ENCODE data around the gene ADNP.
"Not testable (repeated sequence)": the region's sequence is repeated elsewhere in the genome, so short reads cannot be mapped to it uniquely, and the experiment has no call there.

The ADNP gene

GRCh38 chr20:50900261-50900660, 31.0 kb downstream of the ADNP start:
- DNase-seq: no peak

GRCh38 chr20:50898475-50898874, 32.8 kb downstream of the ADNP start:
- no peak for DNase-seq

- DNase-seq: no peak
These were observed 36.0 kb downstream of the ADNP start for GRCh38 chr20:50895111-50895830.

- DNase-seq: no peak
These were observed 37.6 kb downstream of the ADNP start for GRCh38 chr20:50893620-50894019.

- no peak for DNase-seq
These were observed 38.8 kb downstream of the ADNP start for GRCh38 chr20:50892394-50892793.

- DNase-seq: no peak
These were observed 40.1 kb downstream of the ADNP start for GRCh38 chr20:50891138-50891537.

GRCh38 chr20:50887576-50887975, 43.7 kb downstream of the ADNP start:
- no peak for DNase-seq

- DNase-seq: no peak
These were observed 45.0 kb downstream of the ADNP start for GRCh38 chr20:50886184-50886790.

- DNase-seq: no peak
These were observed 45.5 kb downstream of the ADNP start for GRCh38 chr20:50885781-50886180.

- no peak for DNase-seq
These were observed 46.2 kb downstream of the ADNP start for GRCh38 chr20:50885068-50885467.

GRCh38 chr20:50883856-50884255, 47.4 kb downstream of the ADNP start:
- no peak for DNase-seq

- not testable (repeated sequence) for DNase-seq
These were observed 49.3 kb downstream of the ADNP start for GRCh38 chr20:50881759-50882424.

GRCh38 chr20:50879649-50880550, 51.3 kb downstream of the ADNP start:
- DNase-seq: no peak

GRCh38 chr20:50877232-50877743, 53.9 kb downstream of the ADNP start:
- DNase-seq: no peak

GRCh38 chr20:50876816-50877215, 54.4 kb downstream of the ADNP start:
- no peak for DNase-seq

- DNase-seq: no peak
These were observed 55.1 kb downstream of the ADNP start for GRCh38 chr20:50876063-50876685.

GRCh38 chr20:50874758-50875665, 56.2 kb downstream of the ADNP start:
- DNase-seq: no peak

- DNase-seq: no peak
These were observed 57.0 kb downstream of the ADNP start for GRCh38 chr20:50874111-50874757.

GRCh38 chr20:50873585-50873984, 57.7 kb downstream of the ADNP start:
- DNase-seq: no peak

- DNase-seq: no peak
These were observed 58.4 kb downstream of the ADNP start for GRCh38 chr20:50872560-50873425.
